Astrocyte (in vitro differentiated cells and primary cell): Measurements from ENCODE around the gene ALG6. TPM values are rescaled to one million over a fixed set of nuclear protein-coding genes. Genes with fewer than 3 reads are reported as not detected.

Experiments
- DNase-seq: peaks from one replicate; pipeline ENCODE4 v3.0.0-alpha.2; 2010; ENCODE audit warnings: low read depth
- FAIRE-seq: peaks from 2 replicates; lab custom pipeline; 2011; peaks lifted over from hg19 to GRCh38; lab: Jason Lieb, UNC
- H2AFZ ChIP-seq: 2 replicates; pipeline ENCODE4 v1.6.0; 2012; ENCODE audit warnings: low read depth, low read length, inconsistent platforms
- H3K27ac ChIP-seq: 2 replicates; pipeline ENCODE4 v1.5.1; 2011; ENCODE audit warnings: low read depth, low read length, inconsistent platforms
- H3K27me3 ChIP-seq: 2 replicates; pipeline ENCODE4 v1.6.0; 2011; ENCODE audit warnings: low read length, inconsistent platforms; ENCODE audit not compliant: insufficient read depth
- H3K36me3 ChIP-seq: 2 replicates; pipeline ENCODE4 v1.5.1; 2011; ENCODE audit warnings: low read length, inconsistent platforms; ENCODE audit not compliant: insufficient read depth
- H3K4me1 ChIP-seq: 2 replicates; pipeline ENCODE4 v1.5.1; 2011; ENCODE audit warnings: low read length, inconsistent platforms; ENCODE audit not compliant: insufficient read depth
- H3K4me2 ChIP-seq: 2 replicates; pipeline ENCODE4 v1.6.0; 2012; ENCODE audit warnings: low read length, inconsistent platforms
- H3K4me3 ChIP-seq: 2 replicates; pipeline ENCODE4 v1.5.1; 2011; ENCODE audit warnings: low read depth, mild to moderate bottlenecking, low read length, inconsistent platforms; ENCODE audit not compliant: insufficient read depth
- H3K79me2 ChIP-seq: 2 replicates; pipeline ENCODE4 v1.6.0; 2012; ENCODE audit warnings: mild to moderate bottlenecking, low read length, inconsistent platforms; ENCODE audit not compliant: insufficient read depth
- H3K9ac ChIP-seq: 2 replicates; pipeline ENCODE4 v1.6.0; 2012; ENCODE audit warnings: mild to moderate bottlenecking, low read length, inconsistent platforms
- H3K9me3 ChIP-seq: 2 replicates; pipeline ENCODE4 v1.5.1; 2012; ENCODE audit warnings: low read depth, mild to moderate bottlenecking, low read length, inconsistent platforms; ENCODE audit not compliant: insufficient read depth
- H4K20me1 ChIP-seq: 2 replicates; pipeline ENCODE4 v1.6.0; 2012; ENCODE audit warnings: low read length, inconsistent platforms; ENCODE audit not compliant: insufficient read depth
- H3K27ac Mint-ChIP-seq: one replicate; pipeline ENCODE4 v1.8.0; 2021; ENCODE audit warnings: mild to moderate bottlenecking, mixed read lengths; ENCODE audit not compliant: unreplicated experiment
- H3K27me3 Mint-ChIP-seq: one replicate; pipeline ENCODE4 v1.8.0; 2021; ENCODE audit warnings: low read depth, mixed read lengths; ENCODE audit not compliant: unreplicated experiment
- H3K36me3 Mint-ChIP-seq: one replicate; pipeline ENCODE4 v1.8.0; 2021; ENCODE audit warnings: low read depth, mixed read lengths; ENCODE audit not compliant: unreplicated experiment
- H3K4me1 Mint-ChIP-seq: one replicate; pipeline ENCODE4 v1.8.0; 2021; ENCODE audit warnings: low read depth, mixed read lengths; ENCODE audit not compliant: unreplicated experiment
- H3K4me3 Mint-ChIP-seq: one replicate; pipeline ENCODE4 v1.8.0; 2021; ENCODE audit warnings: mild to moderate bottlenecking, moderate library complexity, mixed read lengths; ENCODE audit not compliant: unreplicated experiment
- H3K9me3 Mint-ChIP-seq: one replicate; pipeline ENCODE4 v1.8.0; 2021; ENCODE audit warnings: mild to moderate bottlenecking, mixed read lengths; ENCODE audit not compliant: unreplicated experiment
- EZH2 ChIP-seq: IDR thresholded peaks from 2 replicates; pipeline ENCODE4 v1.6.1; 2012; ENCODE audit warnings: mild to moderate bottlenecking, low read length, inconsistent platforms; ENCODE audit not compliant: insufficient read depth
- total RNA-seq: library from RNA; stranded (reverse); gene quantifications from 2 replicates; pipeline ENCODE4 v1.2.1, GENCODE V29; 2021
- TF ChIP-seq, protein P1 (sequence below): IDR thresholded peaks from 2 replicates; pipeline ENCODE4 v1.5.1; 2011; ENCODE audit warnings: low read depth, mild to moderate bottlenecking, inconsistent platforms, low read length, moderate library complexity; ENCODE audit not compliant: insufficient read depth

The ALG6 gene
- total RNA-seq, 1 donor from 2014 or later, result 7.8 TPM

DNA sequence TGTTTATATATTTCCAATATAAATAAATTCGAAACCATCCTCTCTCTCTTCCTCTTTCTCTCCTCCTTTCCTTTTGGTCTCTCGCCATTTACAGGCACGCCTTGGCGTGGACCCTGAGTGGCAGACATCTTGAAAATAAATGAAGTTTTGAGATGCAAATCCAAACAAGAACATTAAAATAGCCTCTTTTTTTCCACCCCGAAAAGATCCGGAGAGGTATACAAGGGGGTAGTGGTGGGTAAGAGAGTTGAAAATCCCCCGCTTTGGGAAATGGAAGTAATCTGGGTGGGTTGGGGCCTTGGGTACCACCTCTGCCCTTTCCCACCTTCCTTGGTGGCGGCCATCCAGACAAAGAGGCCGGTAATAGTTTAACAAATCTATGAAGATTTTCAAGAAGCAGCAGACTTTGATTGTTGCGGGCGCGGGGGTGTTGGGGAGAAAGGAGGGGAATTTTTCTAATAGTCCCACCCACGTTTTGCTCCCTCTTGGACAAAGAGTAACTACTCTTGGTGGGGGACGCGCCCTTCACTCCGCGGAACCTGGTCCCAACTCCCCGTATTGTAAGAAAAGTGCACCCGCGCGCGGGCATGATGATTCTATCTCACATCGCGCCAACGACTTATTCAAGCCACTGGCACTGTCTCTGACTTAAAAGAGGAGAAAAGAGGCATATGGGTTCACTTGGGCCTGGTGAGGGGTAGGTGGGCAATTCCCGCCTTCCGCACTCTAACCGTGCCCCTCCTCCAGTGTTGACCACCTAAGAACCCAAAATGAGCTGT lies 49.0 kb upstream of the ALG6 start:
- no peak for FAIRE-seq
- DNase-seq, result no peak
- Histone ChIP-seq H3K36me3 (no peaks in the 10 kb centered on the region), H3K9me3 (peaks cover 9% of the 10 kb centered on the region), H3K4me1 (peaks cover 7% of the 10 kb centered on the region), H3K4me2 (no peak overlapping the region), H4K20me1 (peaks cover 8% of the 10 kb centered on the region), H3K79me2 (no peaks in the 10 kb centered on the region), H3K27me3 (peaks cover 82% of the 10 kb centered on the region), H3K4me3 (no peak overlapping the region), H3K27ac (no peak overlapping the region), H3K9ac (no peak overlapping the region), H2AFZ (no peak overlapping the region)
- H3K27me3 Mint-ChIP-seq, result peaks cover 60% of the 10 kb centered on the region
- H3K36me3 Mint-ChIP-seq, result peaks cover 3% of the 10 kb centered on the region
- peak overlapping the region; percentile 75 for H3K4me3 Mint-ChIP-seq
- peaks cover 2% of the 10 kb centered on the region for H3K4me1 Mint-ChIP-seq
- TF ChIP-seq, protein P1, sequence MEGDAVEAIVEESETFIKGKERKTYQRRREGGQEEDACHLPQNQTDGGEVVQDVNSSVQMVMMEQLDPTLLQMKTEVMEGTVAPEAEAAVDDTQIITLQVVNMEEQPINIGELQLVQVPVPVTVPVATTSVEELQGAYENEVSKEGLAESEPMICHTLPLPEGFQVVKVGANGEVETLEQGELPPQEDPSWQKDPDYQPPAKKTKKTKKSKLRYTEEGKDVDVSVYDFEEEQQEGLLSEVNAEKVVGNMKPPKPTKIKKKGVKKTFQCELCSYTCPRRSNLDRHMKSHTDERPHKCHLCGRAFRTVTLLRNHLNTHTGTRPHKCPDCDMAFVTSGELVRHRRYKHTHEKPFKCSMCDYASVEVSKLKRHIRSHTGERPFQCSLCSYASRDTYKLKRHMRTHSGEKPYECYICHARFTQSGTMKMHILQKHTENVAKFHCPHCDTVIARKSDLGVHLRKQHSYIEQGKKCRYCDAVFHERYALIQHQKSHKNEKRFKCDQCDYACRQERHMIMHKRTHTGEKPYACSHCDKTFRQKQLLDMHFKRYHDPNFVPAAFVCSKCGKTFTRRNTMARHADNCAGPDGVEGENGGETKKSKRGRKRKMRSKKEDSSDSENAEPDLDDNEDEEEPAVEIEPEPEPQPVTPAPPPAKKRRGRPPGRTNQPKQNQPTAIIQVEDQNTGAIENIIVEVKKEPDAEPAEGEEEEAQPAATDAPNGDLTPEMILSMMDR, result no peak
- TF ChIP-seq EZH2, result no peak
- peaks cover 33% of the 10 kb centered on the region for H3K9me3 Mint-ChIP-seq
- H3K27ac Mint-ChIP-seq, result no peak overlapping the region

DNA sequence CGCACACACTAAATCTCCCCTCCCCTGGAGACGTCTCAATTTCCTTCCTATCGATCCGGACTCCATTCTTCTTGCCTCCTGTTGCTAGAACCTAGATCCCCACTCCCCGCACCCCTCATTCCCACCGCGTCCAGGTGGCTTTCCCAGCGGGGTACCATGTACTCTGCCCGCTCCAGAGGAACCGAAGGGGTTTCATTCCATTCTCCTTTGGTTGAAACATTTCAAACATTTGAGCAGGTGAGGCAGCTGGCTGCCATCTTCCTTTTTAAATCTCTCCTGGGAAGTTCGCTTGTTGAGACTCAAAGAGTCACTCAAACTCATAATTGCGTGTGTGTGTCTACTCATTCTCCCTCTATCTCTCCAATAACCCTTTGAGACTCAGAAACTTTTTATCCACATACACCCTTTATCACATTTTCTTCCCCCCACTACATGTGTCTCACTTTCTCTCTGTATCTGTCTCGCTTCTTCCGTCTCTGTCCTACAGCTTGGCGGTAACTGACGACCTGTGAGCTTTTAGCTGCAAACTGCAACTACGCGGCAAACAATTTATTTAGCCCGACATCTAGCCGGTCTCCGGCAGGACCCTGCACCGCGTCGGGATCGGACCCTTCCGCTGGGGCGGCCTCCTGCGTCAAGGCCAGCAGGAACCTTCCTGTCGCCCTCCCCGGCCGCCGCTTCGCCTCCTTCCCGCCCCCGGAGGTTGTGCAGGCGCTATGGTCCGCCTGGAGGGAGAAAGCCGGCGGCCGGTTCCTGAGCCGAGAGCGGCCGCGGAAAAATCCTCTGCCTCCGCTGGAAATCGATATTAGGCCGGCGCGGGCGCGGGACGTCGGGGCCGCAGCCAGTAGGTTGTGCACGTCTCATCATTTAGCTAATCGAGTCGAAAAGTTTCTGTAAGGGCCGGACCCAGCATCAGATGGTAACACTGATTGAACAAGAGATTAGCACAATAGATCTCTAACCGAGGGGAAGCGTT lies 48.1 kb upstream of the ALG6 start:
- no peak overlapping the region for H3K4me3 ChIP-seq
- H3K9ac ChIP-seq, result no peak overlapping the region
- Mint-ChIP-seq H3K4me1 (peaks cover 2% of the 10 kb centered on the region), H3K27ac (no peak overlapping the region), H3K36me3 (peaks cover 3% of the 10 kb centered on the region), H3K4me3 (no peak overlapping the region), H3K9me3 (peaks cover 33% of the 10 kb centered on the region), H3K27me3 (peaks cover 57% of the 10 kb centered on the region)
- peaks cover 85% of the 10 kb centered on the region for H3K27me3 ChIP-seq
- no peaks in the 10 kb centered on the region for H3K36me3 ChIP-seq
- FAIRE-seq, result no peak
- H4K20me1 ChIP-seq, result peaks cover 8% of the 10 kb centered on the region
- no peak overlapping the region for H2AFZ ChIP-seq
- peaks cover 7% of the 10 kb centered on the region for H3K4me1 ChIP-seq
- H3K79me2 ChIP-seq, result no peaks in the 10 kb centered on the region
- peaks cover 9% of the 10 kb centered on the region for H3K9me3 ChIP-seq
- no peak for DNase-seq
- TF ChIP-seq EZH2, result no peak
- TF ChIP-seq, protein P1, result no peak
- H3K27ac ChIP-seq, result no peak overlapping the region
- H3K4me2 ChIP-seq, result no peak overlapping the region
